GM13976 (cell line): ENCODE data around the gene MRPL20.

ENCODE experiments used
- DNase-seq: peaks from one replicate; pipeline ENCODE4 v3.0.0; 2012; ENCODE audit warnings: low spot score
- in situ Hi-C: fragments of 300-500 bp; cut with MboI; formaldehyde crosslinking; loops from one replicate; pipeline ENCODE4 v1.12.0; 2022; ENCODE audit warnings: low sequenced_read_pairs, mixed read lengths, inconsistent platforms; ENCODE audit not compliant: unreplicated experiment
- TF ChIP-seq, protein P1 (sequence below): IDR thresholded peaks from 2 replicates; pipeline ENCODE4 v1.5.1; 2012; ENCODE audit warnings: borderline replicate concordance, mild to moderate bottlenecking; ENCODE audit not compliant: insufficient read depth; ENCODE audit errors: extremely low read depth, missing control alignments, control extremely low read depth

MRPL20 gene

GRCh38 chr1:1356796-1357401 is 50.2 kb downstream of the MRPL20 start:
- TF ChIP-seq, protein P1, sequence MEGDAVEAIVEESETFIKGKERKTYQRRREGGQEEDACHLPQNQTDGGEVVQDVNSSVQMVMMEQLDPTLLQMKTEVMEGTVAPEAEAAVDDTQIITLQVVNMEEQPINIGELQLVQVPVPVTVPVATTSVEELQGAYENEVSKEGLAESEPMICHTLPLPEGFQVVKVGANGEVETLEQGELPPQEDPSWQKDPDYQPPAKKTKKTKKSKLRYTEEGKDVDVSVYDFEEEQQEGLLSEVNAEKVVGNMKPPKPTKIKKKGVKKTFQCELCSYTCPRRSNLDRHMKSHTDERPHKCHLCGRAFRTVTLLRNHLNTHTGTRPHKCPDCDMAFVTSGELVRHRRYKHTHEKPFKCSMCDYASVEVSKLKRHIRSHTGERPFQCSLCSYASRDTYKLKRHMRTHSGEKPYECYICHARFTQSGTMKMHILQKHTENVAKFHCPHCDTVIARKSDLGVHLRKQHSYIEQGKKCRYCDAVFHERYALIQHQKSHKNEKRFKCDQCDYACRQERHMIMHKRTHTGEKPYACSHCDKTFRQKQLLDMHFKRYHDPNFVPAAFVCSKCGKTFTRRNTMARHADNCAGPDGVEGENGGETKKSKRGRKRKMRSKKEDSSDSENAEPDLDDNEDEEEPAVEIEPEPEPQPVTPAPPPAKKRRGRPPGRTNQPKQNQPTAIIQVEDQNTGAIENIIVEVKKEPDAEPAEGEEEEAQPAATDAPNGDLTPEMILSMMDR: no peak
- in situ Hi-C loops: no loop called here

GRCh38 chr1:1356166-1356795 is 50.8 kb downstream of the MRPL20 start:
- DNase-seq: no peak
- in situ Hi-C loops: no loop called here
- TF ChIP-seq, protein P1: no peak

More at GRCh38 chr1:1356796-1357401, 50.2 kb downstream of the MRPL20 start:
- DNase-seq: no peak

GRCh38 chr1:1355416-1355815 is 51.7 kb downstream of the MRPL20 start:
- TF ChIP-seq, protein P1: no peak
- DNase-seq: peak; percentile 67
- in situ Hi-C loops: no loop called here

- TF ChIP-seq, protein P1: no peak
- no peak for DNase-seq
- in situ Hi-C loops: no loop called here
Observed at GRCh38 chr1:1354271-1355247, 52.5 kb downstream of the MRPL20 start.

- DNase-seq: no peak
- TF ChIP-seq, protein P1: no peak
- in situ Hi-C loops: no loop called here
Observed at GRCh38 chr1:1353389-1354151, 53.5 kb downstream of the MRPL20 start.
